Activated CD4-positive, alpha-beta T cell treated with anti-CD3 and anti-CD28 coated beads, Interleukin-2, amount 10 ng/mL, durations not matched to agents 7 days and 5 days (primary cell): ENCODE data around the gene GRK1. TPM values are rescaled to one million over a fixed set of nuclear protein-coding genes. Genes with fewer than 3 reads are reported as not detected.
A peak's percentile ranks its signal among the peaks of the same experiment; 100 is the strongest.
"Not testable (repeated sequence)": the region's sequence is repeated elsewhere in the genome, so short reads cannot be mapped to it uniquely, and the experiment has no call there.

Experiments used
- CTCF ChIA-PET: fragments of 350-600 bp; sonication (Branson Sonifier 250); formaldehyde crosslinking; loops from one replicate; lab custom pipeline; 2021; ENCODE audit warnings: antibody characterized with exemption; lab: Charles Lee
- POLR2A ChIA-PET: fragments of 350-600 bp; sonication (Branson Sonifier 250); formaldehyde crosslinking; loops from one replicate; lab custom pipeline; 2021; ENCODE audit warnings: antibody characterized with exemption; lab: Charles Lee
- DNase-seq: peaks from one replicate; pipeline ENCODE4 v3.0.0-alpha.2; 2020
- H3K27ac Mint-ChIP-seq: one replicate; pipeline ENCODE4 v1.8.0; 2021; ENCODE audit warnings: mild to moderate bottlenecking, moderate library complexity, mixed read lengths
- H3K27me3 Mint-ChIP-seq: one replicate; pipeline ENCODE4 v1.8.0; 2021; ENCODE audit warnings: mixed read lengths
- H3K36me3 Mint-ChIP-seq: one replicate; pipeline ENCODE4 v1.8.0; 2021; ENCODE audit warnings: low read depth, mixed read lengths
- H3K4me1 Mint-ChIP-seq: one replicate; pipeline ENCODE4 v1.8.0; 2021; ENCODE audit warnings: mixed read lengths
- H3K4me3 Mint-ChIP-seq: one replicate; pipeline ENCODE4 v1.8.0; 2021; ENCODE audit warnings: mild to moderate bottlenecking, moderate library complexity, mixed read lengths
- H3K9me3 Mint-ChIP-seq: one replicate; pipeline ENCODE4 v1.8.0; 2021; ENCODE audit warnings: mixed read lengths
- total RNA-seq, 2 experiments: library from RNA; stranded (reverse); gene quantifications; one replicate each; pipeline ENCODE4 v1.2.3, GENCODE V29; 2021

The GRK1 gene
- total RNA-seq, 2 experiments from 2014 or later: 0.19 TPM; not detected in 1

GRCh38 chr13:113749967-113750366 lies 82.9 kb downstream of the GRK1 start:
- H3K4me3 Mint-ChIP-seq: no peak overlapping the region
- CTCF ChIA-PET: no interaction called here
- DNase-seq: no peak

GRCh38 chr13:113750554-113751399 lies 83.8 kb downstream of the GRK1 start:
- no peak overlapping the region for H3K4me3 Mint-ChIP-seq
- no peak for DNase-seq
- CTCF ChIA-PET: no interaction called here
- peaks cover 15% of the 10 kb centered on the region for H3K9me3 Mint-ChIP-seq
- no peak overlapping the region for H3K27ac Mint-ChIP-seq
- peaks cover 3% of the 10 kb centered on the region for H3K36me3 Mint-ChIP-seq
- no peaks in the 10 kb centered on the region for H3K4me1 Mint-ChIP-seq
- no peaks in the 10 kb centered on the region for H3K27me3 Mint-ChIP-seq
- POLR2A ChIA-PET: no interaction called here

More at GRCh38 chr13:113749967-113750366, 82.9 kb downstream of the GRK1 start:
- Mint-ChIP-seq H3K4me1 (no peaks in the 10 kb centered on the region), H3K9me3 (peaks cover 15% of the 10 kb centered on the region), H3K36me3 (peaks cover 3% of the 10 kb centered on the region), H3K27ac (no peak overlapping the region), H3K27me3 (no peaks in the 10 kb centered on the region)
- POLR2A ChIA-PET: no interaction called here

GRCh38 chr13:113751491-113751890 lies 84.5 kb downstream of the GRK1 start:
- H3K27me3 Mint-ChIP-seq: no peaks in the 10 kb centered on the region
- peaks cover 15% of the 10 kb centered on the region for H3K9me3 Mint-ChIP-seq
- no peaks in the 10 kb centered on the region for H3K4me1 Mint-ChIP-seq
- CTCF ChIA-PET: no interaction called here
- POLR2A ChIA-PET: no interaction called here
- peaks cover 3% of the 10 kb centered on the region for H3K36me3 Mint-ChIP-seq
- no peak for DNase-seq
- no peak overlapping the region for H3K27ac Mint-ChIP-seq
- H3K4me3 Mint-ChIP-seq: no peak overlapping the region

- H3K36me3 Mint-ChIP-seq, CTCF ChIA-PET, H3K27ac Mint-ChIP-seq, POLR2A ChIA-PET, H3K4me1 Mint-ChIP-seq, H3K4me3 Mint-ChIP-seq, H3K27me3 Mint-ChIP-seq, DNase-seq: not testable (repeated sequence)
- H3K9me3 Mint-ChIP-seq: peaks cover 15% of the 10 kb centered on the region
These were observed 85.4 kb downstream of the GRK1 start for GRCh38 chr13:113752211-113752986.

GRCh38 chr13:113753171-113753570 lies 86.2 kb downstream of the GRK1 start:
- Mint-ChIP-seq H3K27ac (no peak overlapping the region), H3K27me3 (peaks cover 5% of the 10 kb centered on the region), H3K36me3 (peaks cover 3% of the 10 kb centered on the region), H3K4me1 (peaks cover 7% of the 10 kb centered on the region), H3K4me3 (no peak overlapping the region), H3K9me3 (peaks cover 15% of the 10 kb centered on the region)
- POLR2A ChIA-PET: no interaction called here
- CTCF ChIA-PET: no interaction called here
- DNase-seq: no peak

- Mint-ChIP-seq H3K9me3 (peaks cover 15% of the 10 kb centered on the region), H3K4me1 (peaks cover 11% of the 10 kb centered on the region), H3K36me3 (peaks cover 3% of the 10 kb centered on the region), H3K4me3 (no peak overlapping the region), H3K27ac (no peak overlapping the region), H3K27me3 (peaks cover 10% of the 10 kb centered on the region)
- ChIA-PET POLR2A (no interaction called here), CTCF (interaction anchor here (1.0 kb wide), 1 partner anchor 13 kb away, joined by 3 read pairs; no protein-coding TSS in a partner anchor)
- no peak for DNase-seq
These were observed 87.2 kb downstream of the GRK1 start for GRCh38 chr13:113754242-113754641.

GRCh38 chr13:113754691-113755090 lies 87.7 kb downstream of the GRK1 start:
- CTCF ChIA-PET: no interaction called here
- POLR2A ChIA-PET: no interaction called here
- peaks cover 14% of the 10 kb centered on the region for H3K27me3 Mint-ChIP-seq
- DNase-seq: no peak
- peaks cover 3% of the 10 kb centered on the region for H3K36me3 Mint-ChIP-seq
- peaks cover 15% of the 10 kb centered on the region for H3K4me1 Mint-ChIP-seq
- no peak overlapping the region for H3K27ac Mint-ChIP-seq
- no peak overlapping the region for H3K4me3 Mint-ChIP-seq
- H3K9me3 Mint-ChIP-seq: peaks cover 15% of the 10 kb centered on the region

GRCh38 chr13:113756441-113757097 lies 89.5 kb downstream of the GRK1 start:
- Mint-ChIP-seq H3K4me3 (no peak overlapping the region), H3K9me3 (peaks cover 3% of the 10 kb centered on the region), H3K36me3 (peaks cover 3% of the 10 kb centered on the region), H3K27ac (no peak overlapping the region), H3K27me3 (peaks cover 31% of the 10 kb centered on the region), H3K4me1 (peaks cover 19% of the 10 kb centered on the region)
- no peak for DNase-seq
- POLR2A ChIA-PET: no interaction called here
- CTCF ChIA-PET: no interaction called here

- no peaks in the 10 kb centered on the region for H3K9me3 Mint-ChIP-seq
- POLR2A ChIA-PET: no interaction called here
- CTCF ChIA-PET: no interaction called here
- DNase-seq: peak; percentile 73
- peaks cover 44% of the 10 kb centered on the region for H3K27me3 Mint-ChIP-seq
- H3K4me3 Mint-ChIP-seq: peak within 1 kb of the TSS; percentile 69
- H3K36me3 Mint-ChIP-seq: no peaks in the 10 kb centered on the region
- H3K4me1 Mint-ChIP-seq: peaks cover 19% of the 10 kb centered on the region
- H3K27ac Mint-ChIP-seq: no peak within 1 kb of the TSS
These were observed 91.9 kb downstream of the GRK1 start, which contains the start of gene TMEM255B for GRCh38 chr13:113758651-113759524. TMEM255B (plus strand) TSS chr13:113759226; CDS start chr13:113759270, 44 bp downstream.

GRCh38 chr13:113759525-113760137 lies 92.6 kb downstream of the GRK1 start:
- ChIA-PET CTCF (no interaction called here), POLR2A (no interaction called here)
- no peaks in the 10 kb centered on the region for H3K9me3 Mint-ChIP-seq
- H3K4me1 Mint-ChIP-seq: peaks cover 19% of the 10 kb centered on the region
- peaks cover 44% of the 10 kb centered on the region for H3K27me3 Mint-ChIP-seq
- H3K4me3 Mint-ChIP-seq: peak overlapping the region; percentile 69
- H3K27ac Mint-ChIP-seq: no peak overlapping the region
- no peak for DNase-seq
- H3K36me3 Mint-ChIP-seq: no peaks in the 10 kb centered on the region

- no peak overlapping the region for H3K27ac Mint-ChIP-seq
- H3K9me3 Mint-ChIP-seq: no peaks in the 10 kb centered on the region
- CTCF ChIA-PET: interaction anchor here (0.9 kb wide), 1 partner anchor 25 kb away, joined by 3 read pairs; no protein-coding TSS in a partner anchor
- no peak overlapping the region for H3K4me3 Mint-ChIP-seq
- POLR2A ChIA-PET: no interaction called here
- peaks cover 44% of the 10 kb centered on the region for H3K27me3 Mint-ChIP-seq
- peaks cover 19% of the 10 kb centered on the region for H3K4me1 Mint-ChIP-seq
- DNase-seq: no peak
- H3K36me3 Mint-ChIP-seq: no peaks in the 10 kb centered on the region
These were observed 94.1 kb downstream of the GRK1 start for GRCh38 chr13:113761136-113761535.

GRCh38 chr13:113762075-113762474 lies 95.1 kb downstream of the GRK1 start:
- Mint-ChIP-seq H3K27ac (no peak overlapping the region), H3K9me3 (no peaks in the 10 kb centered on the region), H3K27me3 (peaks cover 44% of the 10 kb centered on the region), H3K4me3 (no peak overlapping the region), H3K4me1 (peaks cover 16% of the 10 kb centered on the region), H3K36me3 (no peaks in the 10 kb centered on the region)
- ChIA-PET POLR2A (no interaction called here), CTCF (no interaction called here)
- DNase-seq: no peak
